Liver (tissue), 9 donors: ENCODE measurements around the gene NMBR. TPM values are rescaled to one million over a fixed set of nuclear protein-coding genes. Genes with fewer than 3 reads are reported as not detected.
"Not testable (repeated sequence)": the region's sequence is repeated elsewhere in the genome, so short reads cannot be mapped to it uniquely, and the experiment has no call there.

Experiments used
- DNase-seq: peaks from one replicate; pipeline ENCODE4 v3.0.0-alpha.2; 2017; ENCODE audit warnings: low spot score
- H3K27ac ChIP-seq, 2 donors: one replicate each; pipeline ENCODE4 v1.7.0; 2013; ENCODE audit warnings: inconsistent platforms in 2 of 2, low read length in 2 of 2, control low read depth in 1 of 2, low read depth in 1 of 2, mild to moderate bottlenecking in 1 of 2
- H3K27me3 ChIP-seq, 4 donors: one replicate each; pipeline versions ENCODE4 v1.6.1 to v1.7.0; 2013; ENCODE audit warnings: low read length in 3 of 4, inconsistent platforms in 1 of 4, mild to moderate bottlenecking in 1 of 4, moderate library complexity in 1 of 4; ENCODE audit not compliant: control insufficient read depth in 4 of 4, insufficient read depth in 4 of 4
- H3K36me3 ChIP-seq, 4 donors: one replicate each; pipeline versions ENCODE4 v1.6.1 to v1.7.0; 2013; ENCODE audit warnings: low read length in 3 of 4, mild to moderate bottlenecking in 3 of 4, low read depth in 1 of 4, moderate library complexity in 1 of 4; ENCODE audit not compliant: control insufficient read depth in 4 of 4, insufficient read depth in 3 of 4
- H3K4me1 ChIP-seq, 4 donors: one replicate each; pipeline versions ENCODE4 v1.6.1 to v1.7.0; 2013; ENCODE audit warnings: low read length in 3 of 4, mild to moderate bottlenecking in 3 of 4, moderate library complexity in 1 of 4; ENCODE audit not compliant: control insufficient read depth in 4 of 4, insufficient read depth in 4 of 4
- H3K4me3 ChIP-seq, 3 donors: one replicate each; pipeline versions ENCODE4 v1.6.1 to v1.7.0; 2013; ENCODE audit warnings: low read length in 3 of 3, control low read depth in 1 of 3, low read depth in 1 of 3, mild to moderate bottlenecking in 1 of 3
- H3K9ac ChIP-seq, 2 donors: one replicate each; pipeline ENCODE4 v1.7.0; 2013; ENCODE audit warnings: low read length in 2 of 2, mild to moderate bottlenecking in 2 of 2, moderate library complexity in 2 of 2, control low read depth in 1 of 2, low read depth in 1 of 2
- H3K9me3 ChIP-seq, 4 donors: one replicate each; pipeline versions ENCODE4 v1.6.1 to v1.7.0; 2013; ENCODE audit warnings: low read length in 3 of 4; ENCODE audit not compliant: control insufficient read depth in 4 of 4
- JUND ChIP-seq, 2 donors: IDR thresholded peaks; 2 replicates each; pipeline ENCODE4 v1.6.1; 2016; ENCODE audit warnings: antibody characterized with exemption in 2 of 2
- REST ChIP-seq: IDR thresholded peaks from 2 replicates; pipeline ENCODE4 v1.6.1; 2016; ENCODE audit warnings: antibody characterized with exemption, mild to moderate bottlenecking
- ZBTB33 ChIP-seq: IDR thresholded peaks from 2 replicates; pipeline ENCODE4 v1.6.1; 2016; ENCODE audit warnings: antibody characterized with exemption
- WGBS: extraction: QIAGEN DNeasy Blood & Tissue Kit; methylation state at CpG from one replicate; pipeline ENCODE4 v1.1.7; 2013; 5-methylcytosine and 5-hydroxymethylcytosine counted together
- polyA plus RNA-seq, 2 donors: library from polyadenylated mRNA; stranded (reverse) in 1 of 2; unstranded in 1 of 2; fragments of 200-250 nt in 1 of 2; fragments of >200 nt in 1 of 2; fragmentation: Nextera tagmentation in 1 of 2; extraction: Ambion mirVana in 1 of 2; gene quantifications; one replicate each; pipeline versions ENCODE4 v1.2.1 to v1.2.3, GENCODE V29; 2013 to 2015
- total RNA-seq, 2 donors: library from RNA; depleted of rRNA; stranded (reverse); fragments of >200 nt; gene quantifications; one replicate each; pipeline ENCODE4 v1.2.3, GENCODE V29; 2014
- donor health status: healthy.
- donor health status: healthy.
- donor health status: healthy.
- donor health status: healthy.
- donor health status: healthy.

The NMBR gene
- total and polyA plus RNA-seq, 4 donors = not detected

GRCh38 chr6:142112451-142113061, 34.4 kb downstream of the NMBR start (continued):
- no peak for TF ChIP-seq ZBTB33

GRCh38 chr6:142110820-142111219, 36.1 kb downstream of the NMBR start:
- not testable (repeated sequence) for H3K27ac ChIP-seq, H3K27me3 ChIP-seq, H3K9me3 ChIP-seq, H3K4me1 ChIP-seq, H3K9ac ChIP-seq, DNase-seq, H3K4me3 ChIP-seq, H3K36me3 ChIP-seq
- 88% methylated on average over 9 of the region's 9 CpGs for WGBS

GRCh38 chr6:142104820-142105219, 42.1 kb downstream of the NMBR start:
- not testable (repeated sequence) for H3K4me3 ChIP-seq

GRCh38 chr6:142088858-142089216, 58.1 kb downstream of the NMBR start:
- H3K36me3 ChIP-seq = no peaks in the 10 kb centered on the region
- no peak overlapping the region for H3K27ac ChIP-seq
- no peak for DNase-seq
- peaks cover 0 to 2% (median 0%) of the 10 kb centered on the region in 4 donors for H3K9me3 ChIP-seq
- TF ChIP-seq JUND (IDR thresholded peaks at IDR 0.05) (no peak), REST (peak; percentile 99)
- peaks cover 0 to 2% (median 0%) of the 10 kb centered on the region in 4 donors for H3K27me3 ChIP-seq
- H3K4me3 ChIP-seq = no peak overlapping the region
- no peak overlapping the region for H3K9ac ChIP-seq
- peaks cover 0 to 5% (median 2%) of the 10 kb centered on the region in 4 donors for H3K4me1 ChIP-seq
- WGBS = 6% methylated on average over 14 of the region's 14 CpGs

More at GRCh38 chr6:142104820-142105219, 42.1 kb downstream of the NMBR start:
- not testable (repeated sequence) for DNase-seq, H3K36me3 ChIP-seq, H3K4me1 ChIP-seq, H3K27ac ChIP-seq, H3K9me3 ChIP-seq, H3K9ac ChIP-seq, H3K27me3 ChIP-seq
- WGBS = 92% methylated on average over 5 of the region's 5 CpGs
